HL-60 (cell line): ENCODE data around the gene TC2N.

ENCODE experiments used
- GABPA ChIP-seq: IDR thresholded peaks from 2 replicates; pipeline ENCODE4 v1.6.1; 2012; ENCODE audit warnings: low read depth
- POLR2AphosphoS5 ChIP-seq: IDR thresholded peaks from 2 replicates; pipeline ENCODE4 v1.6.1; 2012; ENCODE audit warnings: low read depth
- REST ChIP-seq: IDR thresholded peaks from 2 replicates; pipeline ENCODE4 v1.6.1; 2012; ENCODE audit warnings: low read depth; ENCODE audit not compliant: insufficient replicate concordance
- SPI1 ChIP-seq: IDR thresholded peaks from 2 replicates; pipeline ENCODE4 v1.6.1; 2012; ENCODE audit warnings: low read depth, mild to moderate bottlenecking, borderline replicate concordance
- TF ChIP-seq, protein P1 (sequence below): IDR thresholded peaks from one replicate; pipeline ENCODE4 v1.5.1; 2011; ENCODE audit warnings: low read length, control low read depth, inconsistent platforms; ENCODE audit not compliant: insufficient read depth

GRCh38 chr14:91847693-91848092, 19.6 kb downstream of the TC2N start:
- TF ChIP-seq, protein P1, sequence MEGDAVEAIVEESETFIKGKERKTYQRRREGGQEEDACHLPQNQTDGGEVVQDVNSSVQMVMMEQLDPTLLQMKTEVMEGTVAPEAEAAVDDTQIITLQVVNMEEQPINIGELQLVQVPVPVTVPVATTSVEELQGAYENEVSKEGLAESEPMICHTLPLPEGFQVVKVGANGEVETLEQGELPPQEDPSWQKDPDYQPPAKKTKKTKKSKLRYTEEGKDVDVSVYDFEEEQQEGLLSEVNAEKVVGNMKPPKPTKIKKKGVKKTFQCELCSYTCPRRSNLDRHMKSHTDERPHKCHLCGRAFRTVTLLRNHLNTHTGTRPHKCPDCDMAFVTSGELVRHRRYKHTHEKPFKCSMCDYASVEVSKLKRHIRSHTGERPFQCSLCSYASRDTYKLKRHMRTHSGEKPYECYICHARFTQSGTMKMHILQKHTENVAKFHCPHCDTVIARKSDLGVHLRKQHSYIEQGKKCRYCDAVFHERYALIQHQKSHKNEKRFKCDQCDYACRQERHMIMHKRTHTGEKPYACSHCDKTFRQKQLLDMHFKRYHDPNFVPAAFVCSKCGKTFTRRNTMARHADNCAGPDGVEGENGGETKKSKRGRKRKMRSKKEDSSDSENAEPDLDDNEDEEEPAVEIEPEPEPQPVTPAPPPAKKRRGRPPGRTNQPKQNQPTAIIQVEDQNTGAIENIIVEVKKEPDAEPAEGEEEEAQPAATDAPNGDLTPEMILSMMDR, result no peak
- TF ChIP-seq POLR2AphosphoS5 (no peak), REST (no peak), GABPA (no peak), SPI1 (no peak)
